GM21381 (cell line): ENCODE data around the gene IPO9.
A peak's percentile ranks its signal among the peaks of the same experiment; 100 is the strongest.

ENCODE experiments used
- ATAC-seq: cut with Tn5 transposase; IDR thresholded peaks from one replicate; pipeline ENCODE4 v1.9.1; 2021; ENCODE audit warnings: mild to moderate bottlenecking, moderate library complexity; ENCODE audit not compliant: unreplicated experiment

Gene IPO9

GRCh38 chr1:201828820-201829774 is at the start of gene IPO9:
Gene IPO9 (plus strand): TSS chr1:201829157. CDS start chr1:201829210, 53 bp downstream.
- peak; percentile 88 for ATAC-seq

- no peak for ATAC-seq
These were observed 49.5 kb upstream of the IPO9 start for GRCh38 chr1:201779351-201779880.

GRCh38 chr1:201780952-201781351 is 48.0 kb upstream of the IPO9 start:
- ATAC-seq = no peak

GRCh38 chr1:201781437-201781836 is 47.5 kb upstream of the IPO9 start:
- no peak for ATAC-seq

GRCh38 chr1:201782353-201782752 is 46.6 kb upstream of the IPO9 start:
- ATAC-seq = no peak

- no peak for ATAC-seq
These were observed 45.9 kb upstream of the IPO9 start for GRCh38 chr1:201783058-201783457.

- ATAC-seq = no peak
These were observed 45.4 kb upstream of the IPO9 start for GRCh38 chr1:201783572-201783971.

- ATAC-seq = no peak
These were observed 43.7 kb upstream of the IPO9 start for GRCh38 chr1:201785291-201785690.

- no peak for ATAC-seq
These were observed 42.1 kb upstream of the IPO9 start for GRCh38 chr1:201786824-201787223.

GRCh38 chr1:201788296-201788695 is 40.7 kb upstream of the IPO9 start:
- no peak for ATAC-seq

- ATAC-seq = no peak
These were observed 39.7 kb upstream of the IPO9 start for GRCh38 chr1:201789245-201789644.

- ATAC-seq = no peak
These were observed 38.7 kb upstream of the IPO9 start for GRCh38 chr1:201790261-201790660.

GRCh38 chr1:201791051-201791778 is 37.7 kb upstream of the IPO9 start:
- no peak for ATAC-seq

GRCh38 chr1:201791779-201792173 is 37.2 kb upstream of the IPO9 start:
- no peak for ATAC-seq

- ATAC-seq = no peak
These were observed 36.2 kb upstream of the IPO9 start for GRCh38 chr1:201792534-201793305.

GRCh38 chr1:201793306-201793925 is 35.5 kb upstream of the IPO9 start:
- no peak for ATAC-seq

GRCh38 chr1:201795066-201795465 is 33.9 kb upstream of the IPO9 start:
- no peak for ATAC-seq

GRCh38 chr1:201800246-201800645 is 28.7 kb upstream of the IPO9 start:
- no peak for ATAC-seq

- no peak for ATAC-seq
These were observed 22.2 kb upstream of the IPO9 start for GRCh38 chr1:201806801-201807200.

- ATAC-seq = no peak
These were observed 20.9 kb upstream of the IPO9 start for GRCh38 chr1:201807958-201808632.
